ENCODE results near the gene APBA3.

Gene APBA3

GRCh38 chr19:3719868-3720267, 41.6 kb downstream of the APBA3 start:
- DNase-seq (no peak), ATAC-seq (no peak)

GRCh38 chr19:3716147-3716668, 45.3 kb downstream of the APBA3 start:
- no peak for DNase-seq
- no peak for ATAC-seq

GRCh38 chr19:3712663-3713611, 48.6 kb downstream of the APBA3 start:
- DNase-seq (no peak), ATAC-seq (no peak)

GRCh38 chr19:3710265-3710812, 51.2 kb downstream of the APBA3 start:
- DNase-seq, result no peak
- ATAC-seq, result peak; percentile 12

GRCh38 chr19:3708207-3708931, 53.1 kb downstream of the APBA3 start, which contains the start of gene TJP3:
Gene TJP3 (plus strand): TSS chr19:3708384. CDS start chr19:3728433, 20,049 bp downstream.
- DNase-seq (no peak), ATAC-seq (no peak)

- DNase-seq, result no peak
- no peak for ATAC-seq
Observed at GRCh38 chr19:3707868-3708206, 53.7 kb downstream of the APBA3 start.

- ATAC-seq (no peak), DNase-seq (no peak)
Observed at GRCh38 chr19:3701200-3701599, 60.3 kb downstream of the APBA3 start.

All from stimulated activated naive CD8-positive, alpha-beta T cell treated with anti-CD3 and anti-CD28 coated beads, Interleukin-15, Interleukin-2, amounts not matched to agents 100 U/mL and 50 U/mL, for 24 hours (primary cell).